ENCODE data around the gene TAF7.
"Not testable (repeated sequence)": the region's sequence is repeated elsewhere in the genome, so short reads cannot be mapped to it uniquely, and the experiment has no call there.

TAF7 gene

DNA sequence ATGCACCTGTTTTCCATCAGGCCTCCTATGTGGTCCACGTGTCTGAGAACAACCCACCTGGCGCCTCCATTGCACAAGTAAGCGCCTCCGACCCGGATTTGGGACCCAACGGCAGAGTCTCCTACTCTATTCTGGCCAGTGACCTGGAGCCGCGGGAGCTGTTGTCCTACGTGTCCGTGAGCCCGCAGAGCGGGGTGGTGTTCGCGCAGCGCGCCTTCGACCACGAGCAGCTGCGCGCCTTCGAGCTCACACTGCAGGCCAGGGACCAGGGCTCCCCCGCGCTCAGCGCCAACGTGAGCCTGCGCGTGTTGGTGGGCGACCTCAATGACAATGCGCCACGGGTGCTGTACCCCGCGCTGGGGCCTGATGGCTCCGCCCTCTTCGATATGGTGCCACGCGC is 31.0 kb upstream of the TAF7 start:
- no peak overlapping the region for H3K4me3 ChIP-seq (ENCODE audit: low read depth, low read length)
- no peaks in the 10 kb centered on the region for H3K36me3 ChIP-seq (ENCODE audit: control insufficient read depth, insufficient read depth, low read length)
- H3K9me3 ChIP-seq (ENCODE audit: control insufficient read depth, insufficient read depth, low read length): peaks cover 3% of the 10 kb centered on the region
- no peak overlapping the region for H3K9ac ChIP-seq (ENCODE audit: low read depth, low read length)
- H3K4me1 ChIP-seq (ENCODE audit: control insufficient read depth, insufficient read depth, low read length): no peaks in the 10 kb centered on the region
- no peaks in the 10 kb centered on the region for H3K27me3 ChIP-seq (ENCODE audit: control insufficient read depth, insufficient read depth, low read length)

- no peaks in the 10 kb centered on the region for H3K4me1 ChIP-seq (ENCODE audit: control insufficient read depth, insufficient read depth, low read length)
- H3K9me3 ChIP-seq (ENCODE audit: control insufficient read depth, insufficient read depth, low read length): peaks cover under 1% of the 10 kb centered on the region
- H3K36me3 ChIP-seq (ENCODE audit: control insufficient read depth, insufficient read depth, low read length): no peaks in the 10 kb centered on the region
- peak within 1 kb of the TSS; percentile 41 for H3K4me3 ChIP-seq (ENCODE audit: low read depth, low read length)
- no peaks in the 10 kb centered on the region for H3K27me3 ChIP-seq (ENCODE audit: control insufficient read depth, insufficient read depth, low read length)
- peak within 1 kb of the TSS; percentile 37 for H3K9ac ChIP-seq (ENCODE audit: low read depth, low read length)
Measured at GRCh38 chr5:141349917-141350619, 29.5 kb upstream of the TAF7 start, which contains the start of gene PCDHGB1. Gene PCDHGB1 (plus strand): TSS chr5:141350099. CDS start chr5:141350261, 162 bp downstream.

- not testable (repeated sequence) for H3K4me1 ChIP-seq (ENCODE audit: control insufficient read depth, insufficient read depth, low read length); H3K4me3 ChIP-seq (ENCODE audit: low read depth, low read length); H3K36me3 ChIP-seq (ENCODE audit: control insufficient read depth, insufficient read depth, low read length); H3K27me3 ChIP-seq (ENCODE audit: control insufficient read depth, insufficient read depth, low read length); H3K9ac ChIP-seq (ENCODE audit: low read depth, low read length); H3K9me3 ChIP-seq (ENCODE audit: control insufficient read depth, insufficient read depth, low read length)
Measured at GRCh38 chr5:141346017-141346416, 25.4 kb upstream of the TAF7 start.

GRCh38 chr5:141345327-141345726 is 24.7 kb upstream of the TAF7 start:
- no peaks in the 10 kb centered on the region for H3K4me1 ChIP-seq (ENCODE audit: control insufficient read depth, insufficient read depth, low read length)
- no peak overlapping the region for H3K4me3 ChIP-seq (ENCODE audit: low read depth, low read length)
- H3K9me3 ChIP-seq (ENCODE audit: control insufficient read depth, insufficient read depth, low read length): peaks cover 8% of the 10 kb centered on the region
- no peaks in the 10 kb centered on the region for H3K27me3 ChIP-seq (ENCODE audit: control insufficient read depth, insufficient read depth, low read length)
- no peak overlapping the region for H3K9ac ChIP-seq (ENCODE audit: low read depth, low read length)
- H3K36me3 ChIP-seq (ENCODE audit: control insufficient read depth, insufficient read depth, low read length): no peaks in the 10 kb centered on the region

DNA sequence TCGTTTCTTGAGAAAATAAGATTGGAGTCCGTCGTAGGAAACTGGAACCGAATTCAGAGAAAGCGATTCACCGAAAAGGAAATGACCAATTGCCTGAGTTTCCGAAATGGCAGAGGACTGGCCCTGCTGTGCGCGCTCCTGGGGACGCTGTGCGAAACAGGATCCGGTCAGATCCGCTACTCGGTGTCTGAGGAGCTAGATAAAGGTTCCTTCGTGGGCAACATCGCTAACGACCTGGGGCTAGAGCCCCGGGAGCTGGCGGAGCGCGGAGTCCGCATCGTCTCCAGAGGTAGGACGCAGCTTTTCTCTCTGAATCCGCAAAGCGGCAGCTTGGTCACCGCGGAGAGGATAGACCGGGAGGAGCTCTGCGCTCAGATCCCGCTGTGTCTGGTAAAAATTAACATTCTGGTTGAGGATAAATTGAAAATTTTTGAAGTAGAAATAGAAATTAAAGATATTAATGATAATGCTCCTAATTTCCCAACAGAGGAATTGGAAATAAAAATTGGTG is 23.4 kb upstream of the TAF7 start:
- peaks cover 13% of the 10 kb centered on the region for H3K9me3 ChIP-seq (ENCODE audit: control insufficient read depth, insufficient read depth, low read length)
- no peak overlapping the region for H3K4me3 ChIP-seq (ENCODE audit: low read depth, low read length)
- no peak overlapping the region for H3K9ac ChIP-seq (ENCODE audit: low read depth, low read length)
- no peaks in the 10 kb centered on the region for H3K27me3 ChIP-seq (ENCODE audit: control insufficient read depth, insufficient read depth, low read length)
- H3K4me1 ChIP-seq (ENCODE audit: control insufficient read depth, insufficient read depth, low read length): no peaks in the 10 kb centered on the region
- H3K36me3 ChIP-seq (ENCODE audit: control insufficient read depth, insufficient read depth, low read length): no peaks in the 10 kb centered on the region

DNA sequence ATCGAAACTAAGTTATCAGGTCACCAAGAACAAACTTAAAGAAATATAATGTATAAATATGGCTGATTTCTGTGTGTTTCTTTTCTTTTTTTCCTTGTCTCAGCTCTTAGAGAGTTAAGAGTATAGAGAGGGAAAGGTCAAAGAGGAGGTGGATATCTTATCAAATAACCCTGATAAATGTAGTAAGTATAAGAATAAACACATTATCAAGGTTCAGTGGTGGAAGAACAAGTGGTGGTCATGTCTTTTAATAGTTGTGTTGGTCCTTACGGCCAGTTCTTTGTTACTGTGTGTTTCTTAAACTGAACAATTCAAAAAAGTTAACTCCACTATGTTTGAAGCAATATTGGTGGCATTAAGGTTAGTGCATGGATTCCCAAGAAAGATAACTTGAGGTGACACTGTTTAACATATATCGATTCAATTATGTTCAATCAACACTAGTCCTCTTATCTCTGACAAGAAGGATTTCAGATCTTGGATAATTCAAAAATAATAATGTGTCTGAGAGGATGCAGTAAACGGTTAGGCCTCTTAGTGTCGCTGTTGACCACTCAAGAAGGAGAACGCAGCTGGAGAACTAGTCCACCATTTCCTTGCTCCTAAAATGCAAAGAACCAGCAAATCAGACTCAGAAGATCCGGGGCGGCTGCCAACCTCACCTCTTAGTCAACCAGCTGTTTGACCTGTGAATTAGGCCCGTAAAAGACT is 22.8 kb upstream of the TAF7 start, which contains the start of gene PCDHGA3:
PCDHGA3 (plus strand) TSS at position 588 of the 711 bp plus-strand sequence. CDS start 205 bp downstream, outside the sequence.
- H3K27me3 ChIP-seq (ENCODE audit: control insufficient read depth, insufficient read depth, low read length): no peaks in the 10 kb centered on the region
- no peak within 1 kb of the TSS for H3K9ac ChIP-seq (ENCODE audit: low read depth, low read length)
- no peaks in the 10 kb centered on the region for H3K4me1 ChIP-seq (ENCODE audit: control insufficient read depth, insufficient read depth, low read length)
- no peaks in the 10 kb centered on the region for H3K36me3 ChIP-seq (ENCODE audit: control insufficient read depth, insufficient read depth, low read length)
- peaks cover 13% of the 10 kb centered on the region for H3K9me3 ChIP-seq (ENCODE audit: control insufficient read depth, insufficient read depth, low read length)
- H3K4me3 ChIP-seq (ENCODE audit: low read depth, low read length): no peak within 1 kb of the TSS

DNA sequence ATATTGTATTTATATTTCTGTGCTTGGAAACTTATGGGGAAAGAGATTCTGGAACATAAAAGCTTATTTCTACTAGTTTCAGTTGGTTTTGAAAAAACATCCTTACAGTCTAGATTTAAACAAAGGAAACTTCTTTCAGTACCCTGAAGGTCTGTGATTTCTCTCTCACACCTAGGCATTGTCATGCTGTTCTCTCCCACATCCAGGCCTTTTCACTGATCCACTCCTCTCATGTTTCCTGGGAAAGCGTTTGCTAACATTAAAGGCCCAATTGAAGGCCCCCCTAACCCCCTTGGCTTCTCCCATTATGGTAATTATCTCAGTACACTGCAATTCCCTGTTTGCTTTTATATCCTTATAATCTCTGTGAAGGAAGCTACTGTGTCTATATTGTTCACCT is 22.2 kb upstream of the TAF7 start:
- no peaks in the 10 kb centered on the region for H3K4me1 ChIP-seq (ENCODE audit: control insufficient read depth, insufficient read depth, low read length)
- peaks cover 13% of the 10 kb centered on the region for H3K9me3 ChIP-seq (ENCODE audit: control insufficient read depth, insufficient read depth, low read length)
- no peak overlapping the region for H3K9ac ChIP-seq (ENCODE audit: low read depth, low read length)
- no peak overlapping the region for H3K4me3 ChIP-seq (ENCODE audit: low read depth, low read length)
- H3K27me3 ChIP-seq (ENCODE audit: control insufficient read depth, insufficient read depth, low read length): no peaks in the 10 kb centered on the region
- no peaks in the 10 kb centered on the region for H3K36me3 ChIP-seq (ENCODE audit: control insufficient read depth, insufficient read depth, low read length)

DNA sequence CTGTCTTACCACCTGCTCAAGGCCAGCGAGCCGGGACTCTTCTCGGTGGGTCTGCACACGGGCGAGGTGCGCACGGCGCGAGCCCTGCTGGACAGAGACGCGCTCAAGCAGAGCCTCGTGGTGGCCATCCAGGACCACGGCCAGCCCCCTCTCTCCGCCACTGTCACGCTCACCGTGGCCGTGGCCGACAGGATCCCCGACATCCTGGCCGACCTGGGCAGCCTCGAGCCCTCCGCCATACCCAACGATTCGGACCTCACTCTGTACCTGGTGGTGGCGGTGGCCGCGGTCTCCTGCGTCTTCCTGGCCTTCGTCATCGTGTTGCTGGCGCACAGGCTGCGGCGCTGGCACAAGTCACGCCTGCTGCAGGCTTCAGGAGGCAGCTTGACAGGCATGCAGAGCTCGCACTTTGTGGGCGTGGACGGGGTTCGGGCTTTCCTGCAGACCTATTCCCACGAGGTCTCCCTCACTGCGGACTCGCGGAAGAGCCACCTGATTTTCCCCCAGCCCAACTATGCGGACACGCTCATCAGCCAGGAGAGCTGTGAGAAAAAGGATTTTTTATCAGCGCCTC is 20.3 kb upstream of the TAF7 start:
- H3K9ac ChIP-seq (ENCODE audit: low read depth, low read length); H3K27me3 ChIP-seq (ENCODE audit: control insufficient read depth, insufficient read depth, low read length); H3K4me3 ChIP-seq (ENCODE audit: low read depth, low read length); H3K36me3 ChIP-seq (ENCODE audit: control insufficient read depth, insufficient read depth, low read length); H3K4me1 ChIP-seq (ENCODE audit: control insufficient read depth, insufficient read depth, low read length): not testable (repeated sequence)
- H3K9me3 ChIP-seq (ENCODE audit: control insufficient read depth, insufficient read depth, low read length): peaks cover 13% of the 10 kb centered on the region

GRCh38 chr5:141338538-141339306 is 18.1 kb upstream of the TAF7 start, which contains the start of gene PCDHGA2:
Gene PCDHGA2 (plus strand): TSS chr5:141338760.
- H3K9me3 ChIP-seq (ENCODE audit: control insufficient read depth, insufficient read depth, low read length): peaks cover 5% of the 10 kb centered on the region
- H3K36me3 ChIP-seq (ENCODE audit: control insufficient read depth, insufficient read depth, low read length): no peaks in the 10 kb centered on the region
- no peaks in the 10 kb centered on the region for H3K27me3 ChIP-seq (ENCODE audit: control insufficient read depth, insufficient read depth, low read length)
- no peaks in the 10 kb centered on the region for H3K4me1 ChIP-seq (ENCODE audit: control insufficient read depth, insufficient read depth, low read length)
- peak within 1 kb of the TSS; percentile 39 for H3K4me3 ChIP-seq (ENCODE audit: low read depth, low read length)
- H3K9ac ChIP-seq (ENCODE audit: low read depth, low read length): no peak within 1 kb of the TSS

DNA sequence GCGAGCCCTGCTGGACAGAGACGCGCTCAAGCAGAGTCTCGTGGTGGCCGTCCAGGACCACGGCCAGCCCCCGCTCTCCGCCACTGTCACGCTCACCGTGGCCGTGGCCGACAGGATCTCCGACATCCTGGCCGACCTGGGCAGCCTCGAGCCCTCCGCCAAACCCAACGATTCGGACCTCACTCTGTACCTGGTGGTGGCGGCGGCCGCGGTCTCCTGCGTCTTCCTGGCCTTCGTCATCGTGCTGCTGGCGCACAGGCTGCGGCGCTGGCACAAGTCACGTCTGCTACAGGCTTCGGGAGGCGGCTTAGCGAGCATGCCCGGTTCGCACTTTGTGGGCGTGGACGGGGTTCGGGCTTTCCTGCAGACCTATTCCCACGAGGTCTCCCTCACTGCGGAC is 12.0 kb upstream of the TAF7 start:
- H3K9me3 ChIP-seq (ENCODE audit: control insufficient read depth, insufficient read depth, low read length); H3K27me3 ChIP-seq (ENCODE audit: control insufficient read depth, insufficient read depth, low read length); H3K4me3 ChIP-seq (ENCODE audit: low read depth, low read length); H3K4me1 ChIP-seq (ENCODE audit: control insufficient read depth, insufficient read depth, low read length); H3K9ac ChIP-seq (ENCODE audit: low read depth, low read length); H3K36me3 ChIP-seq (ENCODE audit: control insufficient read depth, insufficient read depth, low read length): not testable (repeated sequence)

GRCh38 chr5:141330299-141331080 is 9.9 kb upstream of the TAF7 start, which contains the start of gene PCDHGA1:
Gene PCDHGA1 (plus strand): TSS chr5:141330514.
- no peaks in the 10 kb centered on the region for H3K4me1 ChIP-seq (ENCODE audit: control insufficient read depth, insufficient read depth, low read length)
- no peaks in the 10 kb centered on the region for H3K36me3 ChIP-seq (ENCODE audit: control insufficient read depth, insufficient read depth, low read length)
- H3K9me3 ChIP-seq (ENCODE audit: control insufficient read depth, insufficient read depth, low read length): peaks cover 10% of the 10 kb centered on the region
- H3K4me3 ChIP-seq (ENCODE audit: low read depth, low read length): no peak within 1 kb of the TSS
- H3K9ac ChIP-seq (ENCODE audit: low read depth, low read length): no peak within 1 kb of the TSS
- H3K27me3 ChIP-seq (ENCODE audit: control insufficient read depth, insufficient read depth, low read length): no peaks in the 10 kb centered on the region
